Keratinocyte (primary cell): ENCODE data around the gene BORCS8. TPM values are rescaled to one million over a fixed set of nuclear protein-coding genes. Genes with fewer than 3 reads are reported as not detected.

Experiments used
- DNase-seq: peaks from one replicate; pipeline ENCODE4 v3.0.0-alpha.2; 2011; ENCODE audit warnings: low read depth, missing footprints, low spot score
- FAIRE-seq: peaks from 2 replicates; lab custom pipeline; 2011; peaks lifted over from hg19 to GRCh38; lab: Jason Lieb, UNC
- H2AFZ ChIP-seq: 2 replicates; pipeline ENCODE4 v1.6.0; 2012; ENCODE audit warnings: low read length, control low read depth, inconsistent platforms; ENCODE audit not compliant: control insufficient read depth
- H3K27ac ChIP-seq: 2 replicates; pipeline ENCODE4 v1.5.1; 2011; ENCODE audit warnings: low read length; ENCODE audit not compliant: control insufficient read depth, insufficient read depth
- H3K27me3 ChIP-seq: 3 replicates; pipeline ENCODE4 v1.6.0; 2011; ENCODE audit warnings: low read length; ENCODE audit not compliant: control insufficient read depth, insufficient read depth; ENCODE audit errors: extremely low read depth
- H3K36me3 ChIP-seq, 2 experiments: 2 replicates in 1 of 2; 3 replicates in 1 of 2; pipeline ENCODE4 v1.5.1; 2011; ENCODE audit warnings: low read length in 2 of 2, mild to moderate bottlenecking in 1 of 2; ENCODE audit not compliant: control insufficient read depth in 2 of 2, insufficient read depth in 2 of 2; ENCODE audit errors: extremely low read depth in 1 of 2
- H3K4me1 ChIP-seq: 3 replicates; pipeline ENCODE4 v1.5.1; 2011; ENCODE audit warnings: low read length; ENCODE audit not compliant: control insufficient read depth, insufficient read depth; ENCODE audit errors: extremely low read depth
- H3K4me2 ChIP-seq: 3 replicates; pipeline ENCODE4 v1.6.0; 2011; ENCODE audit warnings: low read depth, low read length; ENCODE audit not compliant: control insufficient read depth, insufficient read depth; ENCODE audit errors: extremely low read depth
- H3K4me3 ChIP-seq, 3 experiments: fragments of 200-600 bp in 1 of 3; sonication (generic) in 1 of 3; 2 replicates in 2 of 3; 3 replicates in 1 of 3; pipeline ENCODE4 v1.5.1; 2011 to 2016; ENCODE audit warnings: low read length in 3 of 3, mild to moderate bottlenecking in 3 of 3, control low read depth in 2 of 3, inconsistent platforms in 1 of 3, low read depth in 1 of 3, mixed read lengths in 1 of 3, mixed run types in 1 of 3, moderate library complexity in 1 of 3; ENCODE audit not compliant: control insufficient read depth in 2 of 3, insufficient read depth in 2 of 3; ENCODE audit errors: extremely low read depth in 1 of 3
- H3K79me2 ChIP-seq: 2 replicates; pipeline ENCODE4 v1.6.0; 2012; ENCODE audit warnings: low read length; ENCODE audit not compliant: control insufficient read depth, insufficient read depth
- H3K9ac ChIP-seq: 3 replicates; pipeline ENCODE4 v1.6.0; 2011; ENCODE audit warnings: low read length; ENCODE audit not compliant: control insufficient read depth, insufficient read depth; ENCODE audit errors: extremely low read depth
- H3K9me1 ChIP-seq: 3 replicates; pipeline ENCODE4 v1.6.0; 2011; ENCODE audit warnings: low read length; ENCODE audit not compliant: control insufficient read depth, insufficient read depth; ENCODE audit errors: extremely low read depth
- H3K9me3 ChIP-seq: 2 replicates; pipeline ENCODE4 v1.5.1; 2012; ENCODE audit warnings: low read depth, low read length; ENCODE audit not compliant: control insufficient read depth
- H4K20me1 ChIP-seq: 3 replicates; pipeline ENCODE4 v1.6.0; 2011; ENCODE audit warnings: low read length; ENCODE audit not compliant: control insufficient read depth, insufficient read depth; ENCODE audit errors: extremely low read depth
- CTCF ChIP-seq, 3 experiments: IDR thresholded peaks in 1 of 3; conservative IDR thresholded peaks in 1 of 3; optimal IDR thresholded peaks in 1 of 3; 2 replicates in 2 of 3; 3 replicates in 1 of 3; pipeline versions ENCODE3 to v1.5.1; 2011; ENCODE audit warnings: low read length in 3 of 3, mild to moderate bottlenecking in 3 of 3, moderate library complexity in 2 of 3, control low read depth in 1 of 3, inconsistent platforms in 1 of 3; ENCODE audit not compliant: insufficient read depth in 2 of 3; ENCODE audit errors: extremely low read depth in 1 of 3
- EZH2 ChIP-seq: IDR thresholded peaks from one replicate; pipeline ENCODE4 v1.6.1; 2012; ENCODE audit warnings: inconsistent platforms, mild to moderate bottlenecking, low read length, moderate library complexity
- dilution Hi-C: fragments of 300-500 bp; cut with MboI; formaldehyde crosslinking; loops from one replicate; pipeline ENCODE4 v1.7.0; 2020; ENCODE audit warnings: low sequenced_read_pairs; ENCODE audit not compliant: extremely low pct_ligation_motif_present
- polyA plus RNA-seq, 5 experiments: library from polyadenylated mRNA; depleted of rRNA in 3 of 5; stranded (reverse) in 3 of 5; stranded (forward) in 1 of 5; unstranded in 1 of 5; fragments of >200 nt; gene quantifications; 1 replicate in 1 of 5; 2 replicates in 3 of 5; 3 replicates in 1 of 5; pipeline versions ENCODE4 v1.2.1 to v1.2.3, GENCODE V29; 2011 to 2012; ENCODE audit warnings: missing spikeins in 2 of 5, low read depth in 1 of 5, low replicate concordance in 1 of 5

Gene BORCS8
- polyA plus RNA-seq, 1 donor (not counting 4 experiments of a cell fraction or from before 2014, with no cell fraction given), result 16.3 TPM

DNA sequence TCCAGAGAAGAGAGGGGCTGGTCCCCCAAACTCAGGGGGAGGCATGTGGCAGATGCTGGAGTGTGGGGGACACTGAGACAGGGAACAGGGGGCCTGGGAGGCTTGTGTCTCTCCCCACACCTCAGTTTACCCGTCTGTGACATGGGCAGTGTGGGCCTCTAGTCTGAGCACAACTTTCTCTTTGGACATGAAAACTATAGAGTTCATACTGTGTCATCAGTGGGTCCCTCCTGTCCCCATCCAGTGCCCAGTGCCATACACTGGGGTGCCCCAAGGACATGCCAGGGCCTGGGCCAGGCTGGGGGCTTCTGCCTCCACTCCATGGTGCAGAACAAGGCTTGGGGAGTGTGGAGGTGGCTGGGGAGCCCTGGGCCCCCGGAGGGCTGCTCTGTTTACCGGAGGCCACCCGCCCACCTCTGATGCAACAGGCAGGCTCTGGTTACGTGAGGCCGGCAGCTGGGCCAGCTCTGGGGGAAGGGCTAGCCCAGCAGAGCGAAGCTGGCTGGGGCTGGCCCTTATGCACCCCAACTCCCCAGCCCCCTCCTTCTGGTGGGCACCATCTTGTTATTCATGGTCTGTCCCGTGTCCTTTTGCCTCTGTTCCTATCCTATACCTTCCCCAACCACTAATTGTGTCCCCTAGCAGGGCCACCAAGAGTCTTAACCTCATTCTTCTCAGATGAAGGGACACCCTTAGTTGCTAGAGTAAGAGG lies 20.0 kb downstream of the BORCS8 start:
- H3K4me1 ChIP-seq, result no peaks in the 10 kb centered on the region
- H3K79me2 ChIP-seq, result no peaks in the 10 kb centered on the region
- no peaks in the 10 kb centered on the region for H3K36me3 ChIP-seq
- no peaks in the 10 kb centered on the region for H3K9me3 ChIP-seq
- H3K4me2 ChIP-seq, result no peak overlapping the region
- H4K20me1 ChIP-seq, result peaks cover 5% of the 10 kb centered on the region
- H3K27ac ChIP-seq, result no peak overlapping the region
- no peak overlapping the region for H3K9ac ChIP-seq
- H3K4me3 ChIP-seq, result no peak overlapping the region
- FAIRE-seq (no peak), DNase-seq (no peak)
- H2AFZ ChIP-seq, result no peak overlapping the region
- dilution Hi-C loops, result no loop called here
- H3K27me3 ChIP-seq, result no peaks in the 10 kb centered on the region
- no peak for TF ChIP-seq EZH2
- no peak for TF ChIP-seq CTCF (optimal IDR thresholded peaks at IDR 0.05 in 1 of 3, IDR thresholded peaks at IDR 0.05 in 1 of 3, conservative IDR thresholded peaks at IDR 0.05 in 1 of 3; ENCODE audit: extremely low read depth in 1 of 3, insufficient read depth in 2 of 3, low read length in 3 of 3)
- H3K9me1 ChIP-seq, result no peaks in the 10 kb centered on the region

DNA sequence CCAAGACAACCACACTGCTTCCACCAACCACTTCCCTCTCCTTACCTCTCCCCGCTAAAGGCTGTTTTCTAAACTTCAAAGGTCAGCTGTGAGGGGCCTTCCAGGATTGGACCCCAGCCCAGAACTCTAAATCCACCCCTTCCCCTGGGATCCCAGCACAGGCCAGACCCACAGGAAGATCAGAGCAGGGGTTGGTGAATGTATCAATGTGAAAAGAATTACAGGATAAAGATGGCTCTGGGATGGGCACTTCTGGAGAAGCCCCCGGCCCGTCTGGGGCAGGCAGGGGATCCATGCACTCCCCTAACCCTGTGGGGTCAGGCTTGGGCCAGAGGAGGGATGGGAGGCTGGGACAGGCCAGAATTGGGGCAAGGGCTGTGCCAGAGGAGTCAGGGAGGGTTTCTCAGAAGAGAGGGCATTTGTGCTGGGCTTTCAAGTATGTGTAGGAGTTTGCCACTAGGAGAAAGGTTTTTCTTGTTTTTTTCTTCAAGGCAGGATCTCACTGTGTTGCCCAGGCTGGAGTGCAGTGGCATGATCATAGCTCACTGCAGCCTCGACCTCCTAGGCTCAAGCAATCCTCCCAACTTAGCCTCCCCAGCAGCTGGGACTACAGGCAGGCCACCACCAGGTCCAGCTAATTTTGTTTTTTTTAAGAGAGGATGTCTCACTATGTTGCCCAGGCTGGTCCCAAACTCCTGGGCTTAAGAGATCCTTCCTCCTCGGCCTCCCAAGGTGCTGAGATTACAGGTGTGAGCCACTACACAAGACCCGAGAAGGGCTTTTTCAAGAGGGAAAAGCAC lies 20.9 kb downstream of the BORCS8 start:
- Histone ChIP-seq H3K9me1 (no peaks in the 10 kb centered on the region), H3K27ac (no peak overlapping the region), H3K27me3 (no peaks in the 10 kb centered on the region), H3K4me3 (no peak overlapping the region), H3K36me3 (no peaks in the 10 kb centered on the region), H3K79me2 (no peaks in the 10 kb centered on the region), H3K4me2 (no peak overlapping the region), H3K9ac (no peak overlapping the region), H3K9me3 (no peaks in the 10 kb centered on the region), H2AFZ (no peak overlapping the region), H4K20me1 (peaks cover 5% of the 10 kb centered on the region), H3K4me1 (no peaks in the 10 kb centered on the region)
- dilution Hi-C loops, result no loop called here
- DNase-seq (no peak), FAIRE-seq (no peak)
- TF ChIP-seq CTCF (optimal IDR thresholded peaks at IDR 0.05 in 1 of 3, IDR thresholded peaks at IDR 0.05 in 1 of 3, conservative IDR thresholded peaks at IDR 0.05 in 1 of 3; ENCODE audit: extremely low read depth in 1 of 3, insufficient read depth in 2 of 3, low read length in 3 of 3) (no peak), EZH2 (no peak)
